Measurements from ENCODE around the gene DDX19B. TPM values are rescaled to one million over a fixed set of nuclear protein-coding genes. Genes with fewer than 3 reads are reported as not detected.
A peak's percentile ranks its signal among the peaks of the same experiment; 100 is the strongest.
"Not testable (repeated sequence)": the region's sequence is repeated elsewhere in the genome, so short reads cannot be mapped to it uniquely, and the experiment has no call there.

Gene DDX19B
- total and polyA plus RNA-seq, 9 donors, result 18.9 to 45.6 (median 21.6) TPM

GRCh38 chr16:70289229-70290094 lies 9.5 kb upstream of the DDX19B start, which contains the start of gene AARS1:
AARS1 (minus strand) TSS chr16:70289506; CDS start chr16:70282763, 6,743 bp downstream.
- peak; percentile 94 to 97 (median 95) for DNase-seq
- TF ChIP-seq CTCF (IDR thresholded peaks at IDR 0.05) (peak in 1 of 3 donors; percentile 7), POLR2A (IDR thresholded peaks at IDR 0.05) (peak; percentile 92), EP300 (IDR thresholded peaks at IDR 0.05) (no peak)
- Histone ChIP-seq H3K27ac (peak within 1 kb of the TSS; percentile 56 to 65), H3K36me3 (no peaks in the 10 kb centered on the region), H3K9me3 (no peaks in the 10 kb centered on the region), H3K4me3 (peak within 1 kb of the TSS; percentile 92), H3K4me1 (ENCODE audit: insufficient read depth) (peaks cover 4% of the 10 kb centered on the region), H3K27me3 (no peaks in the 10 kb centered on the region)
- 0 to 2% (median 2%) methylated on average over 42 to 53 of the region's 53 CpGs for WGBS, 3 donors
- intact Hi-C loops (cut with DNase I), result loop anchor here in 2 of 4 donors (2.0 to 10.0 kb wide), 2 partner anchors 37 to 55 kb away; partner anchors contain the start of gene DDX19A (in 2 of the 2)

- H3K36me3 ChIP-seq, result no peaks in the 10 kb centered on the region
- H3K27me3 ChIP-seq, result no peaks in the 10 kb centered on the region
- H3K9me3 ChIP-seq, result no peaks in the 10 kb centered on the region
- peaks cover 4% of the 10 kb centered on the region for H3K4me1 ChIP-seq (ENCODE audit: insufficient read depth)
- no peak for DNase-seq
- TF ChIP-seq EP300 (IDR thresholded peaks at IDR 0.05), result no peak
- TF ChIP-seq CTCF (IDR thresholded peaks at IDR 0.05), result no peak
- no peak for TF ChIP-seq POLR2A (IDR thresholded peaks at IDR 0.05)
- H3K27ac ChIP-seq, result no peak overlapping the region
- no peak overlapping the region for H3K4me3 ChIP-seq
- intact Hi-C loops (cut with DNase I), result loop anchor here in 2 of 4 donors (10.0 kb wide), 1 partner anchor 54 kb away; the partner anchor contains the start of gene DDX19A (in 2 of the 2)
These were observed 8.0 kb upstream of the DDX19B start for GRCh38 chr16:70290949-70291519.

GRCh38 chr16:70292148-70292547 lies 6.8 kb upstream of the DDX19B start:
- not testable (repeated sequence) for H3K9me3 ChIP-seq; H3K36me3 ChIP-seq; H3K27ac ChIP-seq; H3K4me3 ChIP-seq; H3K4me1 ChIP-seq (ENCODE audit: insufficient read depth); H3K27me3 ChIP-seq
- 93 to 95% (median 95%) methylated on average over 11 of the region's 11 CpGs for WGBS, 3 donors
- intact Hi-C loops (cut with DNase I), result loop anchor here in 2 of 4 donors (10.0 kb wide), 1 partner anchor 53 kb away; the partner anchor contains the start of gene DDX19A (in 2 of the 2)
- peak in 1 of 5 donors; percentile 17 for DNase-seq

- no peak overlapping the region for H3K27ac ChIP-seq
- H3K9me3 ChIP-seq, result no peaks in the 10 kb centered on the region
- no peaks in the 10 kb centered on the region for H3K36me3 ChIP-seq
- DNase-seq, result peak in 1 of 5 donors; percentile 30
- no peaks in the 10 kb centered on the region for H3K4me1 ChIP-seq (ENCODE audit: insufficient read depth)
- no peaks in the 10 kb centered on the region for H3K27me3 ChIP-seq
- intact Hi-C loops (cut with DNase I), result loop anchor here in 2 of 4 donors (10.0 kb wide), 1 partner anchor 50 kb away; the partner anchor contains the start of gene DDX19A (in 2 of the 2)
- H3K4me3 ChIP-seq, result no peak overlapping the region
- no peak for TF ChIP-seq CTCF (IDR thresholded peaks at IDR 0.05)
- no peak for TF ChIP-seq POLR2A (IDR thresholded peaks at IDR 0.05)
- TF ChIP-seq EP300 (IDR thresholded peaks at IDR 0.05), result no peak
- 88 to 93% (median 93%) methylated on average over 28 of the region's 28 CpGs for WGBS, 3 donors
These were observed 4.5 kb upstream of the DDX19B start for GRCh38 chr16:70294385-70295025.

All from ovary (tissue), 9 donors.